K562 (cell line): Measurements from ENCODE around the gene MDFIC. TPM values are rescaled to one million over a fixed set of nuclear protein-coding genes. Genes with fewer than 3 reads are reported as not detected.

Experiments
- ATAC-seq: fragments of 200-7000 bp; cut with Tn5 transposase; 3 replicates; pipeline ENCODE4 v1.9.1; 2020; ENCODE audit warnings: moderate library complexity
- BruUV-seq: library from RNA; stranded (reverse); fragments of 400-500 nt; replicated peaks from 2 replicates; lab custom pipeline; 2021; lab: Mats Ljungman, UMichigan
- CTCF ChIA-PET: fragments of 300-600 bp; formaldehyde crosslinking; extraction: SDS; loops from one replicate; lab custom pipeline; 2021; ENCODE audit warnings: low intra/inter-chr PET ratio; lab: Yijun Ruan, JAX
- POLR2A ChIA-PET: fragments of 300-600, 350-650 bp; sonication (Branson Sonifier 250); formaldehyde crosslinking; extraction: SDS; loops from one replicate; lab custom pipeline; 2021; ENCODE audit warnings: antibody characterized with exemption, inconsistent platforms; lab: Yijun Ruan, JAX
- DNase-seq, 4 experiments: peaks; one replicate each; pipeline versions ENCODE4 v3.0.0 to v3.0.0-alpha.2; 2011 to 2018; ENCODE audit warnings: low spot score in 3 of 4, mixed read lengths in 3 of 4; ENCODE audit errors: extremely low read depth in 1 of 4
- FAIRE-seq: peaks from 2 replicates; lab custom pipeline; 2011; peaks lifted over from hg19 to GRCh38; lab: Jason Lieb, UNC
- H2AFZ ChIP-seq: 2 replicates; pipeline ENCODE4 v1.6.0; 2011; ENCODE audit warnings: low read depth, low read length, control low read depth, inconsistent platforms
- H3K27ac ChIP-seq: fragments of 200-600 bp; 3 replicates; pipeline ENCODE4 v1.8.0; 2011; ENCODE audit warnings: low read depth, mild to moderate bottlenecking, control low read depth, inconsistent platforms, low read length, moderate library complexity, mixed read lengths; ENCODE audit errors: extremely low read depth
- H3K27me3 ChIP-seq, 2 experiments: fragments of 300-600 bp in 1 of 2; 2 replicates in 1 of 2; 3 replicates in 1 of 2; pipeline versions ENCODE4 v1.6.0 to v1.8.0; 2011; ENCODE audit warnings: inconsistent platforms in 2 of 2, low read length in 2 of 2, mild to moderate bottlenecking in 1 of 2, mixed read lengths in 1 of 2, moderate library complexity in 1 of 2; ENCODE audit not compliant: control insufficient read depth in 2 of 2, insufficient read depth in 2 of 2
- H3K36me3 ChIP-seq: fragments of 300-600 bp; 3 replicates; pipeline ENCODE4 v1.8.0; 2011; ENCODE audit warnings: mild to moderate bottlenecking, low read length, inconsistent platforms; ENCODE audit not compliant: control insufficient read depth, insufficient read depth
- H3K4me1 ChIP-seq, 2 experiments: fragments of 200-600 bp in 1 of 2; replicated peaks in 1 of 2; 2 replicates in 1 of 2; 3 replicates in 1 of 2; pipeline versions ENCODE4 v1.5.1 to v1.8.0; 2011; ENCODE audit warnings: inconsistent platforms in 2 of 2, low read length in 2 of 2, mild to moderate bottlenecking in 1 of 2, mixed read lengths in 1 of 2, moderate library complexity in 1 of 2; ENCODE audit not compliant: control insufficient read depth in 2 of 2, insufficient read depth in 2 of 2
- H3K4me2 ChIP-seq: 2 replicates; pipeline ENCODE4 v1.6.1; 2011; ENCODE audit warnings: low read length, control low read depth, inconsistent platforms, mixed read lengths; ENCODE audit not compliant: insufficient read depth
- H3K4me3 ChIP-seq: fragments of 200-600 bp; sonication (generic), shearing (Covaris generic); 2 replicates; pipeline ENCODE4 v1.5.1; 2016; ENCODE audit warnings: control low read depth, inconsistent platforms
- H3K79me2 ChIP-seq: fragments of 200-600 bp; 3 replicates; pipeline ENCODE4 v1.8.0; 2011; ENCODE audit warnings: low read length, inconsistent platforms; ENCODE audit not compliant: control insufficient read depth, insufficient read depth
- H3K9ac ChIP-seq, 2 experiments: 2 replicates each; pipeline versions ENCODE4 v1.6.0 to v1.6.1; 2011; ENCODE audit warnings: low read depth in 2 of 2, low read length in 2 of 2, control low read depth in 1 of 2, inconsistent platforms in 1 of 2, mild to moderate bottlenecking in 1 of 2, mixed read lengths in 1 of 2; ENCODE audit not compliant: insufficient read depth in 1 of 2
- H3K9me1 ChIP-seq: one replicate; pipeline ENCODE4 v1.6.0; 2011; ENCODE audit warnings: inconsistent platforms, mild to moderate bottlenecking, low read length, moderate library complexity; ENCODE audit not compliant: control insufficient read depth, insufficient read depth
- H3K9me3 ChIP-seq: replicated peaks from 2 replicates; pipeline ENCODE4 v1.5.1; 2011; ENCODE audit warnings: low read depth, low read length, inconsistent platforms; ENCODE audit not compliant: control insufficient read depth, insufficient read depth
- H4K20me1 ChIP-seq: replicated peaks from 2 replicates; pipeline ENCODE4 v1.6.1; 2011; ENCODE audit warnings: low read length, inconsistent platforms, mixed read lengths; ENCODE audit not compliant: control insufficient read depth, insufficient read depth
- ARNT ChIP-seq, 2 experiments: fragments of 450-650 bp; IDR thresholded peaks; 2 replicates each; pipeline ENCODE4 v1.6.1; 2016; ENCODE audit warnings: mild to moderate bottlenecking in 1 of 2
- BHLHE40 ChIP-seq: IDR thresholded peaks from 2 replicates; pipeline ENCODE4 v1.6.1; 2011; ENCODE audit warnings: low read length, improper control_type of control experiment
- MTF1 ChIP-seq: fragments of 250-450 bp; sonication (Bioruptor Pico); IDR thresholded peaks from 2 replicates; pipeline ENCODE4 v1.9.0; 2021; ENCODE audit warnings: moderate library complexity, mild to moderate bottlenecking, inconsistent platforms, borderline replicate concordance
- TAF7 ChIP-seq: fragments of 450-650 bp; IDR thresholded peaks from 2 replicates; pipeline ENCODE4 v1.6.1; 2016; ENCODE audit warnings: missing genetic modification characterization, missing compliant biosample characterization
- TGIF2 ChIP-seq: sonication (generic); formaldehyde crosslinking; IDR thresholded peaks from 2 replicates; pipeline ENCODE4 v1.8.1; 2022; ENCODE audit warnings: mild to moderate bottlenecking, missing genetic modification reagents, moderate library complexity
- ZBTB9 ChIP-seq: fragments of 450-650 bp; formaldehyde crosslinking; IDR thresholded peaks from 2 replicates; pipeline ENCODE4 v1.4.0; 2020; ENCODE audit warnings: mild to moderate bottlenecking, moderate library complexity
- WGBS: fragments of 100-300 bp; shearing (Covaris generic); methylation state at CpG from one replicate; pipeline ENCODE4 v1.1.6; 2016; ENCODE audit warnings: low coverage, mixed read lengths; ENCODE audit not compliant: insufficient coverage; ENCODE audit errors: missing lambda C conversion rate; 5-methylcytosine and 5-hydroxymethylcytosine counted together
- in situ Hi-C: fragments of 300-500 bp; cut with MboI; formaldehyde crosslinking; loops from 4 replicates; pipeline ENCODE4 v1.15.0; 2018; ENCODE audit warnings: inconsistent platforms, mixed read lengths
- intact Hi-C: fragments of 100-400 bp; cut with micrococcal nuclease; formaldehyde crosslinking; loops from 2 replicates; pipeline ENCODE4 v1.14.2; 2022
- polyA plus RNA-seq, 8 experiments: library from polyadenylated mRNA; depleted of rRNA in 4 of 8; stranded (reverse) in 5 of 8; unstranded in 3 of 8; fragments of >200 nt; fragmentation: Nextera tagmentation in 2 of 8; fragmentation: Illumina TruSeq in 1 of 8; extraction: Ambion mirVana in 2 of 8; extraction: Trizol in 1 of 8; gene quantifications; 2 replicates each; pipeline versions ENCODE4 v1.2.1 to v1.2.3, GENCODE V29; 2011 to 2014; ENCODE audit warnings: inconsistent platforms in 1 of 8, missing spikeins in 1 of 8
- total RNA-seq, 7 experiments: library from RNA; depleted of rRNA in 6 of 7; stranded (reverse); fragments of >200 nt in 6 of 7; fragmentation: Illumina TruSeq in 2 of 7; extraction: Trizol in 2 of 7; gene quantifications; 2 replicates each; pipeline versions ENCODE4 v1.2.1 to v1.2.3, GENCODE V29; 2011 to 2021; ENCODE audit warnings: low replicate concordance in 1 of 7

The MDFIC gene
- total and polyA plus RNA-seq, 9 of the 15 experiments (the other 6 are each of a cell fraction or from before 2014, with no cell fraction given), result 0.13 to 0.24 TPM; not detected in 7

- DNase-seq, result no peak
- CTCF ChIA-PET, result no interaction called here
- intact Hi-C loops, result no loop called here
- no peak for ATAC-seq
- no peaks in the 10 kb centered on the region for H3K4me1 ChIP-seq
- no peak overlapping the region for H3K4me3 ChIP-seq
- no peak overlapping the region for H2AFZ ChIP-seq
- H3K79me2 ChIP-seq, result no peaks in the 10 kb centered on the region
- WGBS, result 0% methylated on average over 2 of the region's 2 CpGs
- POLR2A ChIA-PET, result no interaction called here
- H3K4me2 ChIP-seq, result no peak overlapping the region
- no peak overlapping the region for H3K27ac ChIP-seq
- H3K36me3 ChIP-seq, result no peaks in the 10 kb centered on the region
- no peak for TF ChIP-seq TGIF2 (CRISPR knock-in tag)
- H3K27me3 ChIP-seq, result no peaks in the 10 kb centered on the region
- no peak for FAIRE-seq
- no TSS peak for BruUV-seq
- no peaks in the 10 kb centered on the region; the same call in 1 of the 2 replicates for H3K9me3 ChIP-seq
- no peak overlapping the region for H3K9ac ChIP-seq
- in situ Hi-C loops, result no loop called here
- no peaks in the 10 kb centered on the region for H3K9me1 ChIP-seq
- H4K20me1 ChIP-seq, result no peaks in the 10 kb centered on the region
These were observed 6.2 kb downstream of the MDFIC start for GRCh38 chr7:114928060-114928459.

- Histone ChIP-seq H3K4me2 (no peak overlapping the region), H3K9me3 (no peaks in the 10 kb centered on the region; the same call in 1 of the 2 replicates), H3K4me3 (no peak overlapping the region), H3K36me3 (no peaks in the 10 kb centered on the region), H3K79me2 (no peaks in the 10 kb centered on the region), H3K27ac (no peak overlapping the region), H3K9me1 (no peaks in the 10 kb centered on the region), H3K4me1 (no peaks in the 10 kb centered on the region), H2AFZ (no peak overlapping the region), H3K9ac (no peak overlapping the region), H4K20me1 (no peaks in the 10 kb centered on the region), H3K27me3 (no peaks in the 10 kb centered on the region)
- in situ Hi-C loops (no loop called here), intact Hi-C loops (no loop called here)
- FAIRE-seq (no peak), ATAC-seq (no peak), DNase-seq (no peak)
- no TSS peak for BruUV-seq
- WGBS, result 0% methylated on average over 1 of the region's 1 CpG
- CTCF ChIA-PET, result no interaction called here
- POLR2A ChIA-PET, result no interaction called here
- no peak for TF ChIP-seq BHLHE40
- no peak for TF ChIP-seq TAF7
- TF ChIP-seq ZBTB9, result no peak
- TF ChIP-seq ARNT (IDR thresholded peaks at IDR 0.05), result no peak
- no peak for TF ChIP-seq MTF1
These were observed 7.7 kb downstream of the MDFIC start for GRCh38 chr7:114929570-114929969.
